GM23338 (cell line): ENCODE measurements around the gene RORC. TPM values are rescaled to one million over a fixed set of nuclear protein-coding genes. Genes with fewer than 3 reads are reported as not detected.

ENCODE experiments used
- ATAC-seq: fragments of 200-7000 bp; cut with Tn5 transposase; 3 replicates; pipeline ENCODE4 v1.9.1; 2020
- DNase-seq: peaks from one replicate; pipeline ENCODE4 v3.0.0-alpha.2; 2015; ENCODE audit warnings: low spot score
- H2AFZ ChIP-seq: fragments of 200-600 bp; sonication (generic); 2 replicates; pipeline ENCODE4 v1.8.0; 2016; ENCODE audit warnings: antibody characterized with exemption, mild to moderate bottlenecking, moderate library complexity
- H3F3A ChIP-seq: fragments of 200-600 bp; sonication (generic); replicated peaks from 2 replicates; pipeline ENCODE4 v1.8.0; 2017; ENCODE audit warnings: antibody characterized with exemption, mixed run types, low read depth
- H3K27ac ChIP-seq: fragments of 200-600 bp; sonication (generic); 2 replicates; pipeline ENCODE4 v1.6.1; 2016; ENCODE audit warnings: low read depth
- H3K27me3 ChIP-seq: fragments of 200-600 bp; sonication (generic); 2 replicates; pipeline ENCODE4 v1.8.0; 2016; ENCODE audit warnings: mild to moderate bottlenecking, mixed run types, moderate library complexity; ENCODE audit not compliant: insufficient read depth
- H3K36me3 ChIP-seq: fragments of 200-600 bp; sonication (generic); 2 replicates; pipeline ENCODE4 v1.8.0; 2016; ENCODE audit warnings: mild to moderate bottlenecking; ENCODE audit not compliant: insufficient read depth
- H3K4me1 ChIP-seq: fragments of 200-600 bp; sonication (generic); 2 replicates; pipeline ENCODE4 v1.8.0; 2016; ENCODE audit warnings: mild to moderate bottlenecking, moderate library complexity; ENCODE audit not compliant: insufficient read depth
- H3K4me2 ChIP-seq: fragments of 200-600 bp; sonication (generic); 2 replicates; pipeline ENCODE4 v1.7.1; 2017; ENCODE audit warnings: mixed run types
- H3K4me3 ChIP-seq: fragments of 200-600 bp; sonication (generic); 2 replicates; pipeline ENCODE4 v1.6.1; 2016; ENCODE audit warnings: mixed run types
- H3K79me2 ChIP-seq: fragments of 200-600 bp; sonication (generic); replicated peaks from 2 replicates; pipeline ENCODE4 v1.8.0; 2017; ENCODE audit warnings: mild to moderate bottlenecking; ENCODE audit not compliant: insufficient read depth
- H3K9me2 ChIP-seq: fragments of 200-600 bp; sonication (generic); 2 replicates; pipeline ENCODE4 v1.8.0; 2017; ENCODE audit not compliant: insufficient read depth
- H4K20me1 ChIP-seq: fragments of 200-600 bp; sonication (generic); replicated peaks from 2 replicates; pipeline ENCODE4 v1.8.0; 2017; ENCODE audit warnings: mild to moderate bottlenecking; ENCODE audit not compliant: insufficient read depth
- H3K27ac Mint-ChIP-seq: 2 replicates; pipeline ENCODE4 v1.8.0; 2020; ENCODE audit warnings: inconsistent platforms, mild to moderate bottlenecking, moderate library complexity, mixed read lengths
- H3K27me3 Mint-ChIP-seq: 3 replicates; pipeline ENCODE4 v1.8.0; 2022; ENCODE audit warnings: low read depth, mild to moderate bottlenecking, moderate library complexity, mixed read lengths, inconsistent platforms; ENCODE audit not compliant: insufficient read depth, poor library complexity
- H3K36me3 Mint-ChIP-seq: 3 replicates; pipeline ENCODE4 v1.8.0; 2021; ENCODE audit warnings: low read depth, mild to moderate bottlenecking, inconsistent platforms, moderate library complexity, mixed read lengths
- H3K4me1 Mint-ChIP-seq: 3 replicates; pipeline ENCODE4 v1.8.0; 2020; ENCODE audit warnings: mild to moderate bottlenecking, inconsistent platforms, mixed read lengths
- H3K4me3 Mint-ChIP-seq: 3 replicates; pipeline ENCODE4 v1.8.0; 2021; ENCODE audit warnings: moderate library complexity, mild to moderate bottlenecking, inconsistent platforms, mixed read lengths
- H3K9me3 Mint-ChIP-seq: 3 replicates; pipeline ENCODE4 v1.8.0; 2020; ENCODE audit warnings: moderate library complexity, mild to moderate bottlenecking, inconsistent platforms, mixed read lengths
- CTCF ChIP-seq, 2 experiments: fragments of 200-600 bp in 1 of 2; sonication (generic) in 1 of 2; conservative IDR thresholded peaks; 2 replicates each; pipeline versions ENCODE4 v1.5.1 to v1.6.1; 2016 to 2017; ENCODE audit warnings: antibody characterized with exemption in 2 of 2, low read depth in 2 of 2, mild to moderate bottlenecking in 2 of 2, moderate library complexity in 1 of 2
- ETS1 ChIP-seq: IDR thresholded peaks from 2 replicates; pipeline ENCODE4 v1.6.1; 2016; ENCODE audit warnings: antibody characterized with exemption
- EZH2 ChIP-seq: fragments of 200-600 bp; sonication (generic); IDR thresholded peaks from one replicate; pipeline ENCODE4 v1.8.0; 2017; ENCODE audit warnings: antibody characterized with exemption, mild to moderate bottlenecking, low read depth; ENCODE audit not compliant: unreplicated experiment
- EZH2phosphoT487 ChIP-seq: fragments of 200-600 bp; sonication (generic); IDR thresholded peaks from one replicate; pipeline ENCODE4 v1.8.1; 2018; ENCODE audit warnings: antibody characterized with exemption; ENCODE audit not compliant: unreplicated experiment
- JUNB ChIP-seq: IDR thresholded peaks from one replicate; pipeline ENCODE4 v1.6.1; 2016; ENCODE audit warnings: antibody characterized with exemption; ENCODE audit not compliant: unreplicated experiment
- NANOG ChIP-seq: IDR thresholded peaks from 2 replicates; pipeline ENCODE4 v1.6.1; 2016; ENCODE audit warnings: antibody characterized with exemption, borderline replicate concordance
- POLR2AphosphoS5 ChIP-seq: IDR thresholded peaks from 2 replicates; pipeline ENCODE4 v1.6.1; 2016; ENCODE audit warnings: antibody characterized with exemption, low read depth
- STAT1 ChIP-seq: IDR thresholded peaks from one replicate; pipeline ENCODE4 v1.6.1; 2016; ENCODE audit warnings: antibody characterized with exemption; ENCODE audit not compliant: unreplicated experiment
- ZNF114 ChIP-seq: fragments of 250-450 bp; sonication (Bioruptor Pico); IDR thresholded peaks from 2 replicates; pipeline ENCODE4 v1.5.0; 2020; ENCODE audit warnings: mild to moderate bottlenecking, moderate library complexity
- ZNF331 ChIP-seq: fragments of 250-450 bp; sonication (Bioruptor Pico); IDR thresholded peaks from 2 replicates; pipeline ENCODE4 v1.5.0; 2020; ENCODE audit warnings: low read depth, mild to moderate bottlenecking, moderate library complexity
- polyA plus RNA-seq: library from polyadenylated mRNA; unstranded; fragments of >200 nt; fragmentation: Nextera tagmentation; extraction: Ambion mirVana; gene quantifications from 2 replicates; pipeline ENCODE4 v1.2.1, GENCODE V29; 2016
- total RNA-seq: library from RNA; depleted of rRNA; stranded (reverse); fragments of >200 nt; shearing (Covaris generic); gene quantifications from 2 replicates; pipeline ENCODE4 v1.2.3, GENCODE V29; 2014
- TF ChIP-seq, protein P1 (sequence below): IDR thresholded peaks from one replicate; pipeline ENCODE4 v1.6.1; 2018; ENCODE audit warnings: antibody characterized with exemption; ENCODE audit not compliant: unreplicated experiment

The RORC gene
- total and polyA plus RNA-seq, 2 experiments from 2014 or later: 0.29 to 0.97 TPM

GRCh38 chr1:151803915-151804314, 27.7 kb downstream of the RORC start:
- ATAC-seq: no peak
- no peaks in the 10 kb centered on the region for H3K9me3 Mint-ChIP-seq
- no peaks in the 10 kb centered on the region for H3F3A ChIP-seq
- no peak for DNase-seq
- no peak overlapping the region for H2AFZ ChIP-seq
- TF ChIP-seq CTCF (conservative IDR thresholded peaks at IDR 0.05; ENCODE audit: low read depth in 2 of 2): no peak
- TF ChIP-seq, protein P1, sequence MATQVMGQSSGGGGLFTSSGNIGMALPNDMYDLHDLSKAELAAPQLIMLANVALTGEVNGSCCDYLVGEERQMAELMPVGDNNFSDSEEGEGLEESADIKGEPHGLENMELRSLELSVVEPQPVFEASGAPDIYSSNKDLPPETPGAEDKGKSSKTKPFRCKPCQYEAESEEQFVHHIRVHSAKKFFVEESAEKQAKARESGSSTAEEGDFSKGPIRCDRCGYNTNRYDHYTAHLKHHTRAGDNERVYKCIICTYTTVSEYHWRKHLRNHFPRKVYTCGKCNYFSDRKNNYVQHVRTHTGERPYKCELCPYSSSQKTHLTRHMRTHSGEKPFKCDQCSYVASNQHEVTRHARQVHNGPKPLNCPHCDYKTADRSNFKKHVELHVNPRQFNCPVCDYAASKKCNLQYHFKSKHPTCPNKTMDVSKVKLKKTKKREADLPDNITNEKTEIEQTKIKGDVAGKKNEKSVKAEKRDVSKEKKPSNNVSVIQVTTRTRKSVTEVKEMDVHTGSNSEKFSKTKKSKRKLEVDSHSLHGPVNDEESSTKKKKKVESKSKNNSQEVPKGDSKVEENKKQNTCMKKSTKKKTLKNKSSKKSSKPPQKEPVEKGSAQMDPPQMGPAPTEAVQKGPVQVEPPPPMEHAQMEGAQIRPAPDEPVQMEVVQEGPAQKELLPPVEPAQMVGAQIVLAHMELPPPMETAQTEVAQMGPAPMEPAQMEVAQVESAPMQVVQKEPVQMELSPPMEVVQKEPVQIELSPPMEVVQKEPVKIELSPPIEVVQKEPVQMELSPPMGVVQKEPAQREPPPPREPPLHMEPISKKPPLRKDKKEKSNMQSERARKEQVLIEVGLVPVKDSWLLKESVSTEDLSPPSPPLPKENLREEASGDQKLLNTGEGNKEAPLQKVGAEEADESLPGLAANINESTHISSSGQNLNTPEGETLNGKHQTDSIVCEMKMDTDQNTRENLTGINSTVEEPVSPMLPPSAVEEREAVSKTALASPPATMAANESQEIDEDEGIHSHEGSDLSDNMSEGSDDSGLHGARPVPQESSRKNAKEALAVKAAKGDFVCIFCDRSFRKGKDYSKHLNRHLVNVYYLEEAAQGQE: no peak
- no peak for TF ChIP-seq ETS1
- TF ChIP-seq EZH2: no peak
- TF ChIP-seq POLR2AphosphoS5: no peak
- TF ChIP-seq ZNF331: no peak
- no peak for TF ChIP-seq EZH2phosphoT487
- no peak for TF ChIP-seq STAT1
- no peaks in the 10 kb centered on the region for H3K36me3 ChIP-seq
- H3K4me3 ChIP-seq: no peak overlapping the region
- H4K20me1 ChIP-seq: no peaks in the 10 kb centered on the region
- no peaks in the 10 kb centered on the region for H3K9me2 ChIP-seq
- peaks cover 13% of the 10 kb centered on the region for H3K4me1 Mint-ChIP-seq
- no peak overlapping the region for H3K4me2 ChIP-seq
- peaks cover 3% of the 10 kb centered on the region for H3K27me3 Mint-ChIP-seq
- no peak overlapping the region for H3K27ac ChIP-seq
- no peak overlapping the region for H3K4me3 Mint-ChIP-seq
- no peaks in the 10 kb centered on the region for H3K79me2 ChIP-seq
- 0 out of 2 replicates have a peak, but pooled peaks cover 3% of the 10 kb centered on the region for H3K4me1 ChIP-seq
- H3K36me3 Mint-ChIP-seq: no peaks in the 10 kb centered on the region
- H3K27me3 ChIP-seq: no peaks in the 10 kb centered on the region
- no peak overlapping the region for H3K27ac Mint-ChIP-seq

GRCh38 chr1:151803164-151803563, 28.4 kb downstream of the RORC start:
- Mint-ChIP-seq H3K4me1 (peaks cover 14% of the 10 kb centered on the region), H3K36me3 (no peaks in the 10 kb centered on the region), H3K9me3 (no peaks in the 10 kb centered on the region), H3K27me3 (no peaks in the 10 kb centered on the region), H3K27ac (no peak overlapping the region), H3K4me3 (no peak overlapping the region)
- H3K27me3 ChIP-seq: no peaks in the 10 kb centered on the region
- H3K36me3 ChIP-seq: no peaks in the 10 kb centered on the region
- no peaks in the 10 kb centered on the region for H3K79me2 ChIP-seq
- H4K20me1 ChIP-seq: no peaks in the 10 kb centered on the region
- ATAC-seq (no peak), DNase-seq (no peak)
- H2AFZ ChIP-seq: no peak overlapping the region
- no peak overlapping the region for H3K4me2 ChIP-seq
- 0 out of 2 replicates have a peak, but pooled peaks cover 3% of the 10 kb centered on the region for H3K4me1 ChIP-seq
- H3F3A ChIP-seq: no peaks in the 10 kb centered on the region
- no peaks in the 10 kb centered on the region for H3K9me2 ChIP-seq
- H3K27ac ChIP-seq: no peak overlapping the region
- no peak overlapping the region for H3K4me3 ChIP-seq
- TF ChIP-seq ZNF114 (no peak), EZH2 (no peak), POLR2AphosphoS5 (no peak), JUNB (no peak), ETS1 (no peak), EZH2phosphoT487 (no peak), NANOG (no peak), STAT1 (no peak)
